Breast epithelium (tissue), 3 donors: Measurements from ENCODE around the gene MBOAT7.

Experiments
- CTCF ChIP-seq, 3 donors: fragments of 450-650 bp; IDR thresholded peaks; one replicate each; pipeline ENCODE4 v1.5.1; 2016 to 2017; ENCODE audit warnings: antibody characterized with exemption in 3 of 3, mild to moderate bottlenecking in 3 of 3, moderate library complexity in 3 of 3
- POLR2A ChIP-seq: fragments of 450-650 bp; IDR thresholded peaks from one replicate; pipeline ENCODE4 v1.6.1; 2016; ENCODE audit warnings: antibody characterized with exemption, mild to moderate bottlenecking, moderate library complexity

GRCh38 chr19:54153731-54154326, 35.6 kb downstream of the MBOAT7 start:
- TF ChIP-seq CTCF (IDR thresholded peaks at IDR 0.05) (no peak), POLR2A (no peak)
